GM19035 (cell line): Measurements from ENCODE around the gene VAMP8.
A peak's percentile ranks its signal among the peaks of the same experiment; 100 is the strongest.
"Not testable (repeated sequence)": the region's sequence is repeated elsewhere in the genome, so short reads cannot be mapped to it uniquely, and the experiment has no call there.

Experiments
- ATAC-seq: cut with Tn5 transposase; IDR thresholded peaks from one replicate; pipeline ENCODE4 v1.9.1; 2021; ENCODE audit not compliant: unreplicated experiment

VAMP8 gene

DNA sequence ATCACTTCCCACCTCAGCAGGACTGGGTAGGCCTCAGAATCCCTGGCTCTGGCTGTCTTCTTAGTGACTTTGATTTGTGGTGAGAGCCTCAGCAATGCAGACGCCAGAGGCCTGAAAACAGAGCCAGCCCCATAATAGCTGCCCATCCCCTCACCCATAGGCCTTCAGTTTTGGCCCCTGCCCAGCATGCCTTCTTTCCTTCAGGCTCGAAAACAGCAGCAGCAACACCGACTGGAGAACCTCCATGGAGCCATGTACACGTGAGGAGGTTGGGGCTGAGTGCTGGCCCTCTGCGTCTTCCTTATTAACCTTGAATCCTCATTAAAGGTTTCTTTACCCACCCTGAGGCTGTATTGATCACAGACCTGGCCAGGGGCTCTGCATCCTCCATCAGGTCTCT lies 19.9 kb downstream of the VAMP8 start:
- ATAC-seq: no peak

DNA sequence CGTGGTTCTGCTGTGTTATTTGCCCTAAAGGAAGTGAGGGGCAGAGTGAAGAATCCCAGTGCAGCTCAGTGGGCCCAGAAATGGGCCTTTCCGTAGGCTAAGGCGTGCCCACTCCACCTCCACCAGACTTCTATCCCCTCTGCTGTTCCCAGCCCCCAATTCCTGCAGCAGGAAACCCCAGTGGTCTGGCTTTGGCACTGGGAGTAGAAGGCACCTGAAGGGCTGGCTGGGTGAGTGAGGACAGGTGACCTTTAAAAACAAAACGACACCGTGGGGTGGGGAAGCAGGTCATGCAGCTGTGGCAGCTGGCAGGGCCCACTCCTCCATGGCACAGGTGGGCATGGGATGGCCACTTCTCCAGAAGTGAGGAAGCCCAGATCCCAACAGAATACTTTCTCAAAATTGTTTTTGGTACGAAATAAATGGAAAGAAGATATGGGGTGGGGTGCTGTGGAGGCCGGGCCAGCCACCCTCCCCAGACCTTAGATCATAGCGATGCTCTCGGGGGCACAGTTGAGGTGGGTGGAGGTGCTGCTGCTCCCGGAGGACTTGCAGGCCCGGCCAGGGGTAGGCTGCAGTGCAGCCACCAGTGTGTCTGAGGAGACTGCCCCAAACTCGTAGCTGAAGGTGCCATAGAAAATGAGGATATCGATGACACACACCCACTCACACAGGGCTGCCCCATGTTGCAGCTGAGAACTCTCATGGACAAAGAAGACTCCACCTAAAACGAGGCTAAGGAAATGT lies 21.4 kb downstream of the VAMP8 start:
- no peak for ATAC-seq

DNA sequence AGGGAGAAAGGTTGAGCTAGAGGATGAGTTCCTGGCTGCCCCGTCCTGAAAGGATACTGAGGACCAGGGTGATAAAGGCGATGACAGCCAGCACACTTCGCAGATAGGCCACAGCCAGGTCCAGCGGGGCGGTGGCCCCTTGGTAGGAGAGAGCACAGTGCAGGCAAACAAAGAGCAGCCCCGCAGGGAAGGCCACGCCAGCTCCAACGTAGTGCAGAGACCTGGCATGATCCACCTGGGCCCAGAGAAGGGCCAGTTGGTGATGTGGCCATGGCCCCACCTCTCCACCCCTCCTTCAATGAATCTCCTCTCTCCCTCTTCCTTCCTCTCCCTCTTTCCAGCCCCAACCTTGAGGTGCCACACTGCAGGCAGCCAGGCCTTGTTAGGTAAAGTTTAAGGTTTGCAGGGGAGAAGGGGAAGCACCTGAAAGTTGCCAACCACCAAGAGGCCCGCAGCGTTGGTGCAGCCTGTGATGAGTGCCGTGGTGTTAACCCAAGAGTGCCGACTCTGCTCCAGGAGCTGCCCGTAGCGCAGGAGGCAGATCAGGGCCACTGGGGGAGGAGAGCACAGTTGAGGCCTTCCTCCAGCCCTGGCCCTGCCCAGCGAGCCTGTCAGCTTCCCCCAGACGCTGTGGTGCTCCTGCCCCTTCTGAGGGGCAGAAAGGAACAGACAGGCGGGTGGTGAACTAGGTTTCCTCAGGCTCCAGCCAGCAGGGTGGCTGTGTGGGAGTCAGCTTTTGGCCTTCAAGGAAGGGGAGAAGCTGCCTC lies 22.3 kb downstream of the VAMP8 start:
- ATAC-seq: no peak

DNA sequence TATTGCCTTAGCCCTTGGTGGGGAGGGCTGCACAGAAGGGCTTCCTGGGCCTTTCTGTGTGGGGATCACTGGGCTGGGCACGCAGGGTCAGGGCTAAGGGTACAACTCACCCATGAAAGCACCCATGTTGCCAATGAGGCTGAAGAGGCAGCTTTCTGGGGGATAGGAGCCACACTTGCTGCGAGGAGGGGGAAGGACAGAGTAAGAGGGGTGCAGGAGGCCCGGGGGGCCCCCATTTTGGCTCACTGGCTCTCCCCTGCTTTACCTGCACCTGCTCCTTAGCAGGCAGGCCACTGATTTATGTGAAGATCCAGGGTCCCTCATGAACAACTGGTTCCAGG lies 22.8 kb downstream of the VAMP8 start:
- ATAC-seq: no peak

DNA sequence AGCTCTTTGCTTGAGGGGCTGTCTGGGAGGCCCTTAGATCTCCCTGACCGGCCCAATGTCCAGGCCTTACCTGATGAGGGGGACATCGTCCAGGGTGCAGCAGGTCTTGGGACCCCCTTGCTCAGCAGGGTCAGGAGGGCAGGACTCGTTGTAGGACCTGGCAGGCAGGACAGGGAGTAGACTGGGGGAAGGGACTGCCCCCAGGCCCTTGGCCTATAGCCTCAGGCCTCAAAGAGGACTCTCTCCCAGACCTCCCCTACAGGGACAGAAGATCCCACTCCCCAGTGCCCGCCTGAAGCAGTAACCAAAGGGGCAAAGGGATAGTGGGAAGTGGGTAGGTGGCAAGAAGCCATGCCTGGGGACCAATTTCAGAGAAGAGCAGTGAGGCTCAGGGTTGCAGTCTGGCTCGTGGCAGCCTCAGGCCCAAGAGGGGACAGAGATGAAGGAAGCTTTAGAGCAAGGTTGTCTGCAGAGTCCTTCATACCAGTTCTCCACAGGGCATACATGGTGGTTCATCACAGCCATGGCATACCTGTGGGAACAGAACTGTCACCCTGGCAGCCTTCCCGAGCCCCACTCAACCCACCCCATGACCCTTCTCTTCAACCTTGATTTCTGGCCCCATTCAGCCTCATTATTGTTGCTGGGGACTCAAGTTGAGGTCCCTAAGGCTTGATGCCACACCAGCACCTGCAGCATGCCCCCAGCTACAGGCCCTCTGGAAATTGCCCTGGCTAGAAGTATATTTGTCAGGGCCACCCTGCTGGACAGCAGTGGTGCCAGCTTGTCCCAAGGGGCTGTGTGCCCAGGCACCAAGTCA lies 23.8 kb downstream of the VAMP8 start:
- ATAC-seq: no peak

DNA sequence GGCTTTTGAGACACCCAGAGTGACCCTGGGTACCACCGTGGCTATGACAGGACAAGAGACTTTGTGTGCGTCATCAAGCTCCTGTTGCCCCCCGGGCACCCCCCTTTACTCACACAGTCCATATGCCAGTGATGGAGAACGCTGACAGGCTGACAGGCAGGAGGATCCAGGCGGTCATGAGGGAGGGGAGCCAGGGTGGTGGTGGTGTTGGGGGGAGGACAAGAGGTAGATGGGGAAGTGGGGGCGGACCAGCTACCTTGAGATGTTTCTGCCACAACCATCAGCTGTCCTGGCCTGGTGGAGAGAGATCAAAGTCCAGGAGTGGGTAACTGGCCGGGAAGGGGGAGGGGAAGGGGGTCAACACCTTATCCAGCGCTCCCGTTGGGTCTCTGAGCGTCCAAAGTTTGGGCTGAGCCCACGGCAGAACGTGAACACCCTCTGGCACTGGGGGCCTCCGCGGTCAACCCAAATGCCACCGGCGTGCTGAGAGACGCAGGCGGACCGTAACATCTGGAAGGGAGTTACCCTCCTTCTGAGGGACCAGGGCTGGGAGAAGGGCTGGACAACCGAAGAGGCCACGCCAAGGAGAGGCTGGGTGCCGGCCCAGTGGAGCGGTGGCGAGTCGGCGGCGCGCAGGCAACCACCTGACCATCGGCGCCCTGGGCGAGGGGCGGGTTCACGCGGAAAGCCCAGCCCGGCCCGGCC lies 24.5 kb downstream of the VAMP8 start:
- peak; percentile 43 for ATAC-seq

DNA sequence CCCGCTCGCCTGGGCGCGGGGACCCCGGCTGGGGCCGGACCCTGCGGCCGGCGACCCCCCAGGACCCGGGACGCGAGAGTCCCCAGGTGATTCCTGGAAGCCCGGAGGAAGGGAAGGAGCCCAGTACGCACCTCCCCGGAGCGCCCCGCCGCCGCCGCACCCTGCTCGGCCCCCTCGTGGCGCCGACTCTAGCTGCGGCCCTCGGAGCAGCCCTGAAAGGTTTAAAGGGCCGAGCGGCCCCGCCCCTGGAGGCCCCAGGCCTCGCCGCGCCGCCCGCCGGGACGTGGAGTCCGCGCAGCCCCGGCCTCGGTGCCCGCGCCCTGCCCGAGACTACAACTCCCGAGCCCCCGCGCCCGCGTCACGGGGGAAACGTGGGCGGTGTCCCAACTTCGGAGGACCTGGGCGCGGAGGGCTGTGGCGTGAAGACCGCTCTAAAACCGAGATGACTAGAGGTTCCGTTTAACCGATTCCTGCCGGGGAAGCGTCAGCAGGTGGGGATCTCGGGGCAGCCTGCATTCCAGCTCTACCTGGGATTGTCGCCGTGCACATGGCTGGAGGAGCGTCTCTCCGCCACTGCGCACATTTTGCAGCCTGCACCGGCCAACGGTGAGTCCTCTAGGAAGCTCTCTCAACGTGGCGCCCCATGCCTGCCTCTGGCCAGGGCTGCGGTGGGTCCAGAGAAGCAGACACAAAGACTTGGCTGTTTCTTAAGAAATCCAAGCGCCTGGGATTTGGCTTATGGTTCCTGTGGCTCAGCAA lies 25.3 kb downstream of the VAMP8 start, which contains the start of gene TMEM150A:
TMEM150A (minus strand) TSS at position 223 of the 759 bp plus-strand sequence. CDS start 750 bp downstream, outside the sequence.
- ATAC-seq: peak; percentile 95

DNA sequence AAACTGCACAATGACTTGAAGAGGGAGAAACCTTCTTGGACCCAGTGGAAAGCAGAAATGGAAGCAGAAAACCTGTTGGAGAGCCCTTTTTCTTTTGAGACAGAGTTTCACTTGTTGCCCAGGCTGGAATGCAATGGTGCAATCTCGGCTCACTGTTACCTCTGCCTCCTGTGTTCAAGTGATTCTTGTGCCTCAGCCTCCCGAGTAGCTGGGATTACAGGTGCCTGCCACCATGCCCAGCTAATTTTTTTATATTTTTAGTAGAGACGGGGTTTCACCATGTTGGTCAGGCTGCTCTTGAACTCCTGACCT lies 26.7 kb downstream of the VAMP8 start:
- not testable (repeated sequence) for ATAC-seq

DNA sequence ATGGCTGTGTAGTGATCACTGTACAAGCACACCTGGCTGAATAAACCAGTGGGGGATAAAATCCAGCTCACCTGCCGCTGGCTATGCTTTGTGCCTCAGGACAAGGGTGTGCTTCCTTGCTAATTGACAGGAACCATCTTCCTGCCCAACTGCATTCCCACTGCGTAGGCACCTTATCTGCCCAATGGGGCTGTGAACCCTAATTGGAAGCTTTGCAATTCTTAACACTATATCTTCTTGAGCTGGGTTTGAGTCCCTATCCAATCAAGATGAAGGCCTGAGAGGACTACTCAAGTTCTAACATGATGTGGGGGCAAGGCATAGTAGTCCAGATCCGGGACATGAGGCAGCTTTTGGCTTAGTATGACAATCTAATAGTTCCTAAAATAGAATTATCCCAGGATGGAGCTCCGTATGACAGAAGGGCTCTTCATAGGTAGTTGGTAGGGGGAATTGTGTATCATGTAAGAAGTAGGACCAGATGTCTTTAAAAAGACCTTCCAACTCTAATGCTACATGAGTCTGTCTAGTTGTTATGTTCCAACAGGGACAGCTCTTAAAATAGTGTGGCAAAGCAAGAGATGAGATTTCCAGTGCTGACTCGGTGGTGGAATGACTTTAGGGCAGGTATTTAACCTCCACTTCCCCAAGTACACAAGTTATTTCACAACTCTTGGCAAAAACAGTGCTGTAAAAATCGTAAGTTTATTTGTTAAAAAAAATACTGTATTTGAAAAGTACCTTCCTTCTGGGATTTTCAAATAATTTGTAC lies 27.4 kb downstream of the VAMP8 start:
- ATAC-seq: no peak

DNA sequence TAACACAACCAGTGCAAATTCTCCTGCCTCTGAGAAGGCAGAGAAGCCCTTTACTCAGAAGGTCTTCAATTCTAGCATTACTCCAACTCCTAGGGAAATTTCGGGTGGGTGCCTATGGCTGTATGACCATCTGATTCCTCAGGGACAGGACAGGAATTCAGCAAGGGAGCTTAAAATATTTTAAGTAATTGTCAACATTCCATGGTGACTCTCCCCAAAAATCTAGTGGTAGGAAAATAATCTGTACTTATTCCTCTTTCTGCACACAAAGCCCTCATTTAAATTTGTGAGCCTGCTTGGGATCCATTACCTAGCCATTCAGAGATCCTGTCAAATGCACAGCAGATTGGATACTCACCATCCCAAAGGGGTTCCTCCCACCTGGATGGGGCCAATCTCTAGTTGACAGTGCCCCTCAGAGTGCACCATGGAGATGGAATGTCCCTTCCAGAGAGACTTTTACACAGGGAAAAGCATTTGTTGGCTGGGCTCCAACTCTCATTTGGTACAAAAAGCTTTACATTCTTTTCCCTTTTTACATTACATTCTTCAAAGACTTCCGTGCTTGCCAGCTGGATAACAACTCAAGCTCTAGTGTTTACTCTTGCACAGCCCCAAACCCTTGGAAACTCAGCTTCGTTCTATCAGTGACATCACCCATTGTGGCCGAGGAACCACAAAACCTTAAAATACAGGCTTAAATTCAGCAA lies 28.2 kb downstream of the VAMP8 start:
- no peak for ATAC-seq

DNA sequence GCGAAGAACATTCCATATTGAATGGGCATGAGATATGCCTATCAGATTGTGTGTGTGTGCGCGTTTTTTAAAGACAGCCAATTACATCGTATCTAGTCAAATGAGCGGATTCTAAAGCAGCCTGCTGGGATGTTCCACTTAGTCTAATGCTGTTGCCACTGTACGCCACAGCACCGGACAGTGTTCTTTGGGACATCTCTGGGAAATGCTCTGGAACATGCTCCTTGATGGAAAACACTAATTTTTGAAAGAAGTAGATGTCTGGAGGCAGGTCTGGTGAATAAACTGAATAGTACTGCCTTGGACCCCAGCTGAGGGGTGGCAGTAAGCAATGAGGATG lies 28.7 kb downstream of the VAMP8 start:
- ATAC-seq: no peak

DNA sequence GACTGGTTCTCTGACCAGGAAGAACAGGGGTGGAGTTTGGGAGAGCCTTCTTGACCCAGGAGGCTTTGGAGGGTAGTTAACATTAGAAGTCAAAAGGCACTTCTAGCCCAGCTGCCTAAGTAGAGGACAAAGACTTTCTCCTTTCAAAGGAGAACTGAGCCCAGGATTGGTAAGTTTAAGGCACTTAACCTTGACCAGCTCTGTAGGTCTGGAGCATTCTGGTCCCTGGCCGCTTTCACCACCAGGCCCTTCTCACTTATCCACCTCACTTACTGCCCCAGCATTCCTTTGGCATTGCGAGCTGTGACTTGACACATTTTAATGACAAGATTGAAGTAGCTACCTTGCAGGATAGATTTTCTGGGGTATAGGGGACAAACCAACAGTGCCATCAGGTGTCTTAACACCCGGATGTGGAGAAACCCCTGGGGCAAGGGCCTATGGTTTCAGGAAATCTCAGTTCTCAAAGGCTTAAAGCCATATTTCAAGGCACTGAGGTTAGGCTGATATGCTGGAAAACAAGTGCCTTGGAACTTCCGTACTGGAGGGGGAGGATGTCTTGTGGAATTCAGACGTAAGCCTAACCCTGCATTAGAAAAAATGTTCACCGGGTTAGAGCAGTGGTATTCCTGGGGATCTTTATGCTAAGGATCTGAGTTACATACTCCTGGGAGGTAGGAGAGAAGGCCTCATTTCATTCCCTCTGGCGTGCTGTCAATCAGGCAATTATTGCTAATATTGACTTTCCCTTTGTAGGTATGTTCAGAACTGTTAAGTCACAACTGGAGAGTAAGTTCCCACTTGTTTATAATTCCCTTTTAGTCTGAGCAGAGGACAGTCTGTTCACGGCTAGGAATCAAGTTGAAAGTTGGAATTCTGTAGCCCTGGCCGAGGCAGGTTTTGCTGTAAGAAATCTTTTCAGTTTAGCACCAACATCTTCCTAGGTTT lies 30.2 kb downstream of the VAMP8 start:
- ATAC-seq: no peak

DNA sequence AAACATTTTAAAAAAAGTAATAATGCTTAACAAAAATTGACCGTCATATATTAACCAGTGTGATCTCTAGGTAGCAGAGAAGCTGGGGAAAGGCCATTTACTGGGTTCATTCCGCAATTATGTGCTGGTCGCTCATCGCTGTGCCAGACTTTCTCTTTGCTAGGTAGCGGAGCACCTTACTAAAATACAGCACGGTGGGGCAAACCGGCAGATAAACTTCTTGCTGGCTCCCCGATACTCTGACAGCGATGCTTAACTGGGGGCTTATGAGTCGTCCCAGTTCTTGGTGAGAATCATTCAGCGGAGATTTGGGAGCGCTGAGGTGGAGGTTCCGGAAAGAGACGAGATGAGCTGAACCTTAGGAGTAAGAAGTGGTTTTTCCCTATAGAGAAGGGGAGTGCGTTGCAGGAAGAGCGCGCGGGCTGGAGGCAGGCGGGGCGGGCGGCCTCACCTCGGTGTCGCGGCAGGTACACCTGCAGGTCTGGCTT lies 33.9 kb downstream of the VAMP8 start:
- no peak for ATAC-seq

DNA sequence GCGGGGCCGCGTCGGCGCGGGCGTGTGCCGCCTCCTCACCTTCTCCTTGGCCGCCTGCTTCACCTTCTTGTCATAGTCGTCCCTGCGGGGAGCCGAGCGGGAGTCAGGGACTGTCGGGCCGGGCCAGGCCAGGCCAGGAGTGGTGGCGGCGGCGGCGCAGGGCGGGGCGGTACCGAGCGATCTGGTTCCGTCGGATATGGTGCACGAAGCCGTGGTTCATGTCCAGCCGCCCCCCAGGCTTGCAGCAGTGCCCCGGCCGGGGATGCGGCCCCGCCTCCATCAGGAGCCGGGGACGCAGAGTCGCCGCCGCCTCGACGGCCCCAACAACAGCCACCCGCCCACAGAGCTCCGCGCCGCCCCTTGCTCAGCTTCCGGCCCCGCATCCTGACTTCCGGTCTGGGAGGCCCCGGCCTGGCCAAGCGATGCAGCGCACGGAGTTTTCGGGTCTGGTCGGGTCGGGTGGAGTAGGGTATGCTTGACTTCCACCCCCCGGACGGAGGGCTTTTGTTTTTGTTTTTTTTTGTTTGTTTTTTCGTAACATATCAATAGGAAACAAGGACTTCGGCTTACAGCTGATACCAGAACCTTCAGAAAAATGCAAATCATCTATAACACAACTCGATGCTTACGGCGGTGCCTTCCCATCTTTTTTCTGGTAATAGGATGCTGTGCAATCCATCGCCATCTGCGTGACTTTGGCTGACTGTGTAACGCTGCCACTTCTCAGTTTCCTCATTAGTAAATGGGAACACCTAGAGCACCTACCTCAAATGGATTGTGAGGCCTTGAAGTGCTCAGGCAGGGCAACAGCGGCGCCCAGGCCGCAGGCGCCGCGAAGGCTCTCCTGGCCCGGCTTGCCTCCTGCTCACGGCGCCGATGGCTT lies 34.6 kb downstream of the VAMP8 start, which contains the start of gene C2orf68:
C2orf68 (minus strand) TSS at position 362 of the 883 bp plus-strand sequence; CDS start at position 280, 82 bp downstream.
- ATAC-seq: peak; percentile 75

DNA sequence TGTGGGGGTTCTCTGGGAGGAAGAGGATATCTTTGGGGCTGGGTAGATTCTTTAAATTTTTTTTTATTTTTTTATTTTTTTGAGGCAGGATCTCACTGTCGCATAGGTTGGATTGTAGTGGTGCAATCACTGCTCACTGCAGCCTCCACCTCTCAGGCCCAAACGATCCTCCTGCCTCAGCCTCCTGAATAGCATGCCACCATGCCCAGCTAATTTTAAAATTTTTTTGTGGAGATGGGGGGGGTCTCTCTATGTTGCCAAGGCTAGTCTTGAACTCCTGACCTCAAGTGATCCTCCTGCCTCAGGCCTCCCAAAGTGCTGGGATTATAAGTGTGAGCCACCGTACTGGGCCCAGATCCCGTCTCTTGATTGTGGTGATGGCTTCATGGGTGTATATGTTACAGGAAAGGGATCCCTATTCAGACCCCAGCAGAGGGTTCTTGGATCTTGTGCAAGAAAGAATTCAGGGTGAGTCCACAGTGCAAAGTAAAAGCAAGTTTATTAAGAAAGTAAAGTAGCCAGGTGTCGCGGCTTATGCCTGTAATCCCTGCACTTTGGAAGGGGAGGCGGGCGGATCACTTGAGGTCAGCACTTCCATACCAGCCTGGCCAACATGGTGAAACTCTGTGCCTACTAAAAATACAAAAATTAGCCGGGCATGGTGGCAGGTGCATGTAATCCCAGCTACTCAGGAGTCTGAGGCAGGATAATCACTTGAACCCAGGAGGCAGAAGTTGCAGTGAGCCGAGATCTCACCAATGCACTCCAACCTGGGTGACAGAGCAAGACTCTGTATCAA lies 36.5 kb downstream of the VAMP8 start:
- no peak for ATAC-seq

DNA sequence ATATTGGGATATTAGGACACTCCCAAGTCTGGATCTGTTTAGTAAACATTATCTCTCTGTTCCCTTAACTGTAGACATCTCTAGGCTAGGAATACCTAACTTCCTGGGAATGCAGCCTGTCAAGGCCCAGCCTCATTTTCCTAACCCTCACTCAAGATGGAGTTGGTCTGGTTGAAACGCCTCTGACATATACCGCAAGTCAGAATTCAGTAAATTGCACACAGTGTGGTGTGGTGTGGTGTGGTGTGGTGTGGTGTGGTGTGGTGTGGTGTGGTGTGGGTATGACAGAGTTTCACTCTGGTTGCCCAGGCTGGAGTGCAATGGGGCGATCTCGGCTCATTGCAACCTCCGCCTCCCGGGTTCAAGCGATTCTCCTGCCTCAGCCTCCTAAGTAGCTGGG lies 37.4 kb downstream of the VAMP8 start:
- not testable (repeated sequence) for ATAC-seq
